ENCODE results near the gene DGCR6. TPM values are rescaled to one million over a fixed set of nuclear protein-coding genes. Genes with fewer than 3 reads are reported as not detected.
"Not testable (repeated sequence)": the region's sequence is repeated elsewhere in the genome, so short reads cannot be mapped to it uniquely, and the experiment has no call there.

Gene DGCR6
- polyA plus RNA-seq, 3 donors: 8.6 to 14.0 (median 10.1) TPM

GRCh38 chr22:18956121-18956895 lies 50.2 kb downstream of the DGCR6 start:
- not testable (repeated sequence) for DNase-seq (ENCODE audit: extremely low read depth in 1 of 11, low read depth in 9 of 11, low spot score in 4 of 11)

DNA sequence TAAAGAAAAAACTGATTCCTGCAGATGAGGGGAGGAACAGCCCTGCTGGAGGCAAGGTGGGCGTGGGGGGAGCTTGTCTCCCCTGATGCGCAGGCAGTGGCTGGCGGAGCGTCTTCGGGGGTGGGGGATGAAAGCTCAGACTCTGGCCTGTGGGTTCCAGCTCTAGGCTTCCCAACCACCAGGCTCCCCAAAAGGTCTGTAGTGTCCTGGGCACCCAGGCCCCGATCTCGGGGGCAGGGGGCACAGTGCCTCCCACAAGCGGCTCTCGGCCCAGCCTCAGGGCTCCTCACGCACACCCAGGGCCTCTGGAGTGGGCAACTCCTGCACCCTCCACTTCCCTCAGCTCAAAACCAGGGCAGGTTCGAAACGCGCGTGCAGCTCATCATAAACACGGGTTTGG lies 50.8 kb downstream of the DGCR6 start:
- DNase-seq (ENCODE audit: extremely low read depth in 1 of 11, low read depth in 9 of 11, low spot score in 4 of 11): not testable (repeated sequence)

- DNase-seq (ENCODE audit: extremely low read depth in 1 of 11, low read depth in 9 of 11, low spot score in 4 of 11): not testable (repeated sequence)
These were observed 51.7 kb downstream of the DGCR6 start for GRCh38 chr22:18957621-18958320.

GRCh38 chr22:18958321-18958705 lies 52.2 kb downstream of the DGCR6 start:
- not testable (repeated sequence) for DNase-seq (ENCODE audit: extremely low read depth in 1 of 11, low read depth in 9 of 11, low spot score in 4 of 11)

GRCh38 chr22:18958738-18959137 lies 52.6 kb downstream of the DGCR6 start:
- not testable (repeated sequence) for DNase-seq (ENCODE audit: extremely low read depth in 1 of 11, low read depth in 9 of 11, low spot score in 4 of 11)

DNA sequence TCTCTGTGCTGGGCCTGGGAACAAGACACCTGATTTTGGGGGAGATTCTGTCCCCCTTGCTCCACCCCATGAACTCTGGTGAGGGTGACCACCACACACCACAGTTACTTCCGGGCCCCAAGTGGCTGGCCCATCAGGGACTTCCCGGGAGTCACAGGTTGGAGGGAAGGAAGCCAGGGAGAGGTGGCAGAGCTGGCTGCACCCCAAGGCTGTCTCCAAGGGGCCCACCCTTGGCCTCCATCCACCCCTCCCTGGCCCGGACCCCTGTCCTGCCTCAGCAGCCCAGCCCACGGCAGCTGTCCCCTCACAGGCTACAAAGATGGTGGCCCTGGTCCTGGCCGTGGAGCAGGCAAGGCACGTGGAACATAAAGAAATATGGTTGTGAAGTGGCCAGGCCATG lies 53.1 kb downstream of the DGCR6 start:
- not testable (repeated sequence) for DNase-seq (ENCODE audit: extremely low read depth in 1 of 11, low read depth in 9 of 11, low spot score in 4 of 11)

GRCh38 chr22:18959741-18960140 lies 53.6 kb downstream of the DGCR6 start:
- not testable (repeated sequence) for DNase-seq (ENCODE audit: extremely low read depth in 1 of 11, low read depth in 9 of 11, low spot score in 4 of 11)

- not testable (repeated sequence) for DNase-seq (ENCODE audit: extremely low read depth in 1 of 11, low read depth in 9 of 11, low spot score in 4 of 11)
These were observed 54.2 kb downstream of the DGCR6 start for GRCh38 chr22:18960166-18960820.

DNA sequence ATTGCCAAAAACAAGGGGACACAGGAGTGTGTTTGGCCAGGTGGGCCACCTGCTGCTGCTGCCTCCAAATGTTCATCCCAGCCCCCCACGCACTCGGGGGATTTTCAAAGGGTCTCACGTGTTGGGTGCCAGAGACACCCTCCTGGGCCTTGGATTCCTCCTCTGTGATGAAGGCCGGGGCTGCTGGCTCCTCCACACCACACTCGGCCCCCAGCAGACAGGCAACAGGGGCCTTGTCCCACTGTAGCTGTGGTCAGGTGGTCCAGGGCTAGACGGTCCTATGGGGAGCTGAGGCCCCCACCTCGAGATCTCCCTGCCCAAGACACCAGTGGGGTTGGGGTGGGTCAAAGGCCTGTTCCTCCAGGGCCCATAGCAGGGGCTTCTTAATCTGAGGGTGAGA lies 55.1 kb downstream of the DGCR6 start:
- not testable (repeated sequence) for DNase-seq (ENCODE audit: extremely low read depth in 1 of 11, low read depth in 9 of 11, low spot score in 4 of 11)

Other genes with a start within 250 kb of the DGCR6 start
- gene PRODH, start 30.0 kb downstream of the DGCR6 start, polyA plus RNA-seq (ENCODE audit: insufficient read length in 3 of 3): 10 to 100 TPM; 14.7 to 25.2 (median 23.1) TPM
- gene DGCR2, start 216.1 kb downstream of the DGCR6 start, polyA plus RNA-seq (ENCODE audit: insufficient read length in 3 of 3): 10 to 100 TPM; 66.1 to 84.0 (median 72.6) TPM
- gene TSSK2, start 225.0 kb downstream of the DGCR6 start, polyA plus RNA-seq (ENCODE audit: insufficient read length in 3 of 3): not detected
- gene ESS2, start 238.3 kb downstream of the DGCR6 start, polyA plus RNA-seq (ENCODE audit: insufficient read length in 3 of 3): 10 to 100 TPM; 11.5 to 17.3 (median 15.7) TPM
- gene GSC2, start 244.0 kb downstream of the DGCR6 start, polyA plus RNA-seq (ENCODE audit: insufficient read length in 3 of 3): not detected